ENCODE data around the gene PCK2.

GRCh38 chr14:24057271-24057670 is 36.8 kb upstream of the PCK2 start:
- TF ChIP-seq POLR2AphosphoS5 (IDR thresholded peaks at IDR 0.05; ENCODE audit: low read depth, low read length) (no peak), POLR2A (IDR thresholded peaks at IDR 0.05; ENCODE audit: low read depth, low read length) (no peak), TAF1 (IDR thresholded peaks at IDR 0.05; ENCODE audit: borderline replicate concordance, low read depth, low read length) (no peak)

Data from GM12892 (cell line).